Activated naive CD8-positive, alpha-beta T cell treated with anti-CD3 and anti-CD28 coated beads, Interleukin-2, amount 10 ng/mL, durations not matched to agents 7 days and 5 days (primary cell): ENCODE results near the gene ELF5. TPM values are rescaled to one million over a fixed set of nuclear protein-coding genes. Genes with fewer than 3 reads are reported as not detected.
A peak's percentile ranks its signal among the peaks of the same experiment; 100 is the strongest.

Source experiments
- ATAC-seq: fragments of 150-1000 bp; cut with Tn5 transposase; one replicate; pipeline ENCODE4 v1.10.0; 2021; ENCODE audit warnings: low read depth, moderate library complexity
- POLR2A ChIA-PET: fragments of 350-600 bp; sonication (Branson Sonifier 250); formaldehyde crosslinking; loops from one replicate; lab custom pipeline; 2021; ENCODE audit warnings: antibody characterized with exemption; lab: Charles Lee
- DNase-seq: peaks from one replicate; pipeline ENCODE4 v3.0.0; 2021
- H3K27ac Mint-ChIP-seq: one replicate; pipeline ENCODE4 v1.8.0; 2022; ENCODE audit warnings: mild to moderate bottlenecking, mixed read lengths
- H3K27me3 Mint-ChIP-seq: one replicate; pipeline ENCODE4 v1.8.0; 2022; ENCODE audit warnings: mild to moderate bottlenecking, moderate library complexity, mixed read lengths
- H3K36me3 Mint-ChIP-seq: one replicate; pipeline ENCODE4 v1.8.0; 2021; ENCODE audit warnings: mild to moderate bottlenecking, mixed read lengths
- H3K4me1 Mint-ChIP-seq: one replicate; pipeline ENCODE4 v1.8.0; 2021; ENCODE audit warnings: mixed read lengths
- H3K4me3 Mint-ChIP-seq: one replicate; pipeline ENCODE4 v1.8.0; 2022; ENCODE audit warnings: mild to moderate bottlenecking, moderate library complexity, mixed read lengths
- H3K9me3 Mint-ChIP-seq: one replicate; pipeline ENCODE4 v1.8.0; 2021; ENCODE audit warnings: mixed read lengths
- total RNA-seq, 2 experiments: library from RNA; stranded (reverse); gene quantifications; one replicate each; pipeline ENCODE4 v1.2.3, GENCODE V29; 2021

ELF5 gene
- total RNA-seq, 2 experiments from 2014 or later, result not detected

GRCh38 chr11:34512840-34513681, 533 bp downstream of the ELF5 start:
- peaks cover 9% of the 10 kb centered on the region for H3K27me3 Mint-ChIP-seq
- ATAC-seq, result peak; percentile 80
- POLR2A ChIA-PET, result interaction anchor here (0.6 kb wide), 1 partner anchor 117 kb away, joined by 3 read pairs; no protein-coding TSS in a partner anchor
- no peaks in the 10 kb centered on the region for H3K36me3 Mint-ChIP-seq
- DNase-seq, result peak; percentile 51
- no peak overlapping the region for H3K4me3 Mint-ChIP-seq
- no peak overlapping the region for H3K27ac Mint-ChIP-seq
- H3K4me1 Mint-ChIP-seq, result no peaks in the 10 kb centered on the region
- no peaks in the 10 kb centered on the region for H3K9me3 Mint-ChIP-seq

GRCh38 chr11:34510673-34511072, 2.9 kb downstream of the ELF5 start:
- DNase-seq (no peak), ATAC-seq (no peak)
- Mint-ChIP-seq H3K36me3 (no peaks in the 10 kb centered on the region), H3K4me3 (no peak overlapping the region), H3K9me3 (no peaks in the 10 kb centered on the region), H3K27ac (no peak overlapping the region), H3K27me3 (peaks cover 2% of the 10 kb centered on the region), H3K4me1 (no peaks in the 10 kb centered on the region)
- POLR2A ChIA-PET, result no interaction called here

GRCh38 chr11:34510218-34510617, 3.4 kb downstream of the ELF5 start:
- DNase-seq (no peak), ATAC-seq (no peak)
- H3K9me3 Mint-ChIP-seq, result no peaks in the 10 kb centered on the region
- POLR2A ChIA-PET, result no interaction called here
- H3K27ac Mint-ChIP-seq, result no peak overlapping the region
- no peak overlapping the region for H3K4me3 Mint-ChIP-seq
- H3K36me3 Mint-ChIP-seq, result no peaks in the 10 kb centered on the region
- H3K4me1 Mint-ChIP-seq, result no peaks in the 10 kb centered on the region
- H3K27me3 Mint-ChIP-seq, result no peaks in the 10 kb centered on the region

GRCh38 chr11:34509336-34509876, 4.2 kb downstream of the ELF5 start:
- POLR2A ChIA-PET, result no interaction called here
- ATAC-seq (no peak), DNase-seq (no peak)
- Mint-ChIP-seq H3K36me3 (no peaks in the 10 kb centered on the region), H3K27ac (no peak overlapping the region), H3K27me3 (no peaks in the 10 kb centered on the region), H3K4me1 (no peaks in the 10 kb centered on the region), H3K9me3 (no peaks in the 10 kb centered on the region), H3K4me3 (no peak overlapping the region)

GRCh38 chr11:34508524-34508923, 5.1 kb downstream of the ELF5 start:
- Mint-ChIP-seq H3K4me1 (no peaks in the 10 kb centered on the region), H3K36me3 (no peaks in the 10 kb centered on the region), H3K4me3 (no peak overlapping the region), H3K27ac (no peak overlapping the region), H3K9me3 (no peaks in the 10 kb centered on the region), H3K27me3 (no peaks in the 10 kb centered on the region)
- no peak for ATAC-seq
- no peak for DNase-seq
- POLR2A ChIA-PET, result no interaction called here

GRCh38 chr11:34507610-34508009, 6.0 kb downstream of the ELF5 start:
- ATAC-seq (no peak), DNase-seq (no peak)
- no peak overlapping the region for H3K4me3 Mint-ChIP-seq
- H3K9me3 Mint-ChIP-seq, result no peaks in the 10 kb centered on the region
- no peaks in the 10 kb centered on the region for H3K27me3 Mint-ChIP-seq
- H3K36me3 Mint-ChIP-seq, result no peaks in the 10 kb centered on the region
- H3K4me1 Mint-ChIP-seq, result no peaks in the 10 kb centered on the region
- no peak overlapping the region for H3K27ac Mint-ChIP-seq
- POLR2A ChIA-PET, result no interaction called here

- DNase-seq (no peak), ATAC-seq (no peak)
- Mint-ChIP-seq H3K27me3 (no peaks in the 10 kb centered on the region), H3K27ac (no peak overlapping the region), H3K36me3 (no peaks in the 10 kb centered on the region), H3K9me3 (no peaks in the 10 kb centered on the region), H3K4me1 (no peaks in the 10 kb centered on the region), H3K4me3 (no peak overlapping the region)
- POLR2A ChIA-PET, result no interaction called here
Observed at GRCh38 chr11:34507156-34507555, 6.4 kb downstream of the ELF5 start.

GRCh38 chr11:34505874-34506273, 7.7 kb downstream of the ELF5 start:
- Mint-ChIP-seq H3K4me1 (no peaks in the 10 kb centered on the region), H3K36me3 (no peaks in the 10 kb centered on the region), H3K27ac (no peak overlapping the region), H3K4me3 (no peak overlapping the region), H3K9me3 (no peaks in the 10 kb centered on the region), H3K27me3 (no peaks in the 10 kb centered on the region)
- no peak for DNase-seq
- POLR2A ChIA-PET, result no interaction called here
- no peak for ATAC-seq

GRCh38 chr11:34502949-34503348, 10.6 kb downstream of the ELF5 start:
- ATAC-seq (no peak), DNase-seq (no peak)
- Mint-ChIP-seq H3K27me3 (peaks cover 7% of the 10 kb centered on the region), H3K4me3 (no peak overlapping the region), H3K27ac (no peak overlapping the region), H3K4me1 (no peaks in the 10 kb centered on the region), H3K36me3 (no peaks in the 10 kb centered on the region), H3K9me3 (no peaks in the 10 kb centered on the region)
- POLR2A ChIA-PET, result no interaction called here

GRCh38 chr11:34501949-34502348, 11.6 kb downstream of the ELF5 start:
- Mint-ChIP-seq H3K27me3 (peaks cover 7% of the 10 kb centered on the region), H3K4me3 (no peak overlapping the region), H3K36me3 (no peaks in the 10 kb centered on the region), H3K4me1 (no peaks in the 10 kb centered on the region), H3K27ac (no peak overlapping the region), H3K9me3 (no peaks in the 10 kb centered on the region)
- DNase-seq (no peak), ATAC-seq (no peak)
- POLR2A ChIA-PET, result no interaction called here

- Mint-ChIP-seq H3K27me3 (peaks cover 7% of the 10 kb centered on the region), H3K4me1 (no peaks in the 10 kb centered on the region), H3K36me3 (no peaks in the 10 kb centered on the region), H3K9me3 (no peaks in the 10 kb centered on the region), H3K4me3 (no peak overlapping the region), H3K27ac (no peak overlapping the region)
- DNase-seq (no peak), ATAC-seq (no peak)
- POLR2A ChIA-PET, result no interaction called here
Observed at GRCh38 chr11:34501500-34501899, 12.1 kb downstream of the ELF5 start.

- Mint-ChIP-seq H3K9me3 (no peaks in the 10 kb centered on the region), H3K4me1 (no peaks in the 10 kb centered on the region), H3K36me3 (no peaks in the 10 kb centered on the region), H3K27ac (no peak overlapping the region), H3K27me3 (peaks cover 7% of the 10 kb centered on the region), H3K4me3 (no peak overlapping the region)
- no peak for ATAC-seq
- DNase-seq, result no peak
- POLR2A ChIA-PET, result no interaction called here
Observed at GRCh38 chr11:34499719-34500500, 13.7 kb downstream of the ELF5 start.

GRCh38 chr11:34495724-34496377, 17.7 kb downstream of the ELF5 start:
- ATAC-seq (no peak), DNase-seq (no peak)
- no peak overlapping the region for H3K27ac Mint-ChIP-seq
- POLR2A ChIA-PET, result no interaction called here
- no peaks in the 10 kb centered on the region for H3K36me3 Mint-ChIP-seq
- no peak overlapping the region for H3K4me3 Mint-ChIP-seq
- H3K4me1 Mint-ChIP-seq, result no peaks in the 10 kb centered on the region
- peaks cover 7% of the 10 kb centered on the region for H3K27me3 Mint-ChIP-seq
- no peaks in the 10 kb centered on the region for H3K9me3 Mint-ChIP-seq
